GM19438 (cell line): ENCODE results near the gene ADIRF.
"Not testable (repeated sequence)": the region's sequence is repeated elsewhere in the genome, so short reads cannot be mapped to it uniquely, and the experiment has no call there.

Source experiments
- ATAC-seq: cut with Tn5 transposase; IDR thresholded peaks from one replicate; pipeline ENCODE4 v1.9.1; 2021; ENCODE audit warnings: low read depth; ENCODE audit not compliant: unreplicated experiment

Gene ADIRF

GRCh38 chr10:87019504-87019903, 51.2 kb downstream of the ADIRF start:
- not testable (repeated sequence) for ATAC-seq

DNA sequence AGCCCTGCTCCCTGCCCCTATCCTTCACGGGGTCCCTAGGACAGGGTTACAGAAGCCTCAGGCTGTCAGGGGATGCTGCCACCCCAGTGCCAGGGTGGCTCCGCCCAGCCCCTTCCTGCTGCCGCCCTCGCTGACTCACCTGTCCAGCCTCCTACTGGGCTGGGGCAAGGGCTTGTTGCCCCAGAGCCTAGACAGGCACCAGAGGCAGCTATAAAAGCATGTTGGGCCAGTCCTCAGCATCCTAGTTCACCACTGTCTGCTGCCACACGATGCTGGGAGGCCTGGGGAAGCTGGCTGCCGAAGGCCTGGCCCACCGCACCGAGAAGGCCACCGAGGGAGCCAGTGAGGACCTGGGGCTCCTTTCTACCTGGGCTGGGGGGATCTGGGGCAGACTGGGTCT, 51.8 kb downstream of the ADIRF start, which contains the start of gene FAM25A:
Gene FAM25A (plus strand): TSS at position 239 of the 400 bp plus-strand sequence. CDS start 31 bp downstream, at position 270.
- ATAC-seq: not testable (repeated sequence)
